SK-N-SH treated with all-trans-retinoic acid at 6 μM for 48 hours (cell line): ENCODE results near the gene IQSEC3.

Experiments
- ATAC-seq: fragments of 200-7000 bp; cut with Tn5 transposase; 3 replicates; pipeline ENCODE4 v1.9.1; 2020; ENCODE audit warnings: mild to moderate bottlenecking, moderate library complexity
- ARNTL ChIP-seq: fragments of 450-650 bp; formaldehyde crosslinking; IDR thresholded peaks from 2 replicates; pipeline ENCODE4 v1.5.0; 2020; ENCODE audit warnings: low read depth, mild to moderate bottlenecking, moderate library complexity, borderline replicate concordance
- BACH2 ChIP-seq: fragments of 250-450 bp; sonication (Bioruptor Pico); IDR thresholded peaks from 2 replicates; pipeline ENCODE4 v1.9.0; 2021; ENCODE audit warnings: mild to moderate bottlenecking, borderline replicate concordance
- CSDC2 ChIP-seq: fragments of 250-450 bp; sonication (Bioruptor Pico); IDR thresholded peaks from 2 replicates; pipeline ENCODE4 v1.5.0; 2020; ENCODE audit warnings: mild to moderate bottlenecking, moderate library complexity
- ESRRG ChIP-seq: fragments of 250-450 bp; sonication (Bioruptor Pico); IDR thresholded peaks from 2 replicates; pipeline ENCODE4 v1.6.1; 2021; ENCODE audit warnings: mild to moderate bottlenecking
- ISL1 ChIP-seq: fragments of 250-450 bp; sonication (Bioruptor Pico); IDR thresholded peaks from 2 replicates; pipeline ENCODE4 v2.1.2; 2022; ENCODE audit warnings: mild to moderate bottlenecking, moderate library complexity
- OSR1 ChIP-seq: fragments of 250-450 bp; sonication (Bioruptor Pico); IDR thresholded peaks from 2 replicates; pipeline ENCODE4 v1.8.0; 2022; ENCODE audit warnings: moderate library complexity, mild to moderate bottlenecking, inconsistent platforms
- PPARA ChIP-seq: fragments of 250-450 bp; sonication (Bioruptor Pico); IDR thresholded peaks from 2 replicates; pipeline ENCODE4 v1.5.0; 2020; ENCODE audit warnings: mild to moderate bottlenecking, borderline replicate concordance
- RARB ChIP-seq: fragments of 250-450 bp; sonication (Bioruptor Pico); IDR thresholded peaks from 2 replicates; pipeline ENCODE4 v1.8.0; 2021; ENCODE audit warnings: mild to moderate bottlenecking, moderate library complexity
- SNAI2 ChIP-seq: fragments of 250-450 bp; sonication (Bioruptor Pico); IDR thresholded peaks from 2 replicates; pipeline ENCODE4 v1.5.0; 2020; ENCODE audit warnings: mild to moderate bottlenecking, moderate library complexity
- TCF4 ChIP-seq: fragments of 250-450 bp; sonication (Bioruptor Pico); IDR thresholded peaks from 2 replicates; pipeline ENCODE4 v1.8.0; 2021; ENCODE audit warnings: mild to moderate bottlenecking, moderate library complexity, borderline replicate concordance
- TOX ChIP-seq: fragments of 250-450 bp; sonication (Bioruptor Pico); IDR thresholded peaks from 2 replicates; pipeline ENCODE4 v1.8.0; 2021; ENCODE audit warnings: mild to moderate bottlenecking, moderate library complexity, borderline replicate concordance
- ZC3H10 ChIP-seq: fragments of 250-450 bp; sonication (Bioruptor Pico); IDR thresholded peaks from 2 replicates; pipeline ENCODE4 v1.5.1; 2021; ENCODE audit warnings: mild to moderate bottlenecking, moderate library complexity
- ZFP30 ChIP-seq: fragments of 450-650 bp; formaldehyde crosslinking; IDR thresholded peaks from 2 replicates; pipeline ENCODE4 v1.5.0; 2022; ENCODE audit warnings: mild to moderate bottlenecking, moderate library complexity
- ZNF565 ChIP-seq: fragments of 450-650 bp; formaldehyde crosslinking; conservative IDR thresholded peaks from 2 replicates; pipeline ENCODE4 v1.5.0; 2020; ENCODE audit warnings: low read depth, mild to moderate bottlenecking, moderate library complexity
- ZNF70 ChIP-seq: fragments of 450-650 bp; formaldehyde crosslinking; IDR thresholded peaks from 2 replicates; pipeline ENCODE4 v1.5.0; 2020; ENCODE audit warnings: mild to moderate bottlenecking, moderate library complexity
- ZNF8 ChIP-seq: fragments of 450-650 bp; formaldehyde crosslinking; IDR thresholded peaks from 2 replicates; pipeline ENCODE4 v1.5.0; 2020; ENCODE audit warnings: mild to moderate bottlenecking, moderate library complexity
- TF ChIP-seq, protein P1 (sequence below): fragments of 250-450 bp; sonication (Bioruptor Pico); IDR thresholded peaks from 2 replicates; pipeline ENCODE4 v1.8.0; 2021; ENCODE audit warnings: low read depth, mild to moderate bottlenecking, moderate library complexity, borderline replicate concordance
- TF ChIP-seq, protein P2 (sequence below): fragments of 250-450 bp; sonication (Bioruptor Pico); IDR thresholded peaks from 2 replicates; pipeline ENCODE4 v1.5.1; 2020; ENCODE audit warnings: low read depth, mild to moderate bottlenecking, moderate library complexity
- TF ChIP-seq, protein P3 (sequence below): fragments of 250-450 bp; sonication (Bioruptor Pico); IDR thresholded peaks from 2 replicates; pipeline ENCODE4 v1.5.1; 2021; ENCODE audit warnings: mild to moderate bottlenecking, moderate library complexity
- TF ChIP-seq, protein P4 (sequence below): fragments of 250-450 bp; sonication (Bioruptor Pico); IDR thresholded peaks from 2 replicates; pipeline ENCODE4 v1.8.0; 2020; ENCODE audit warnings: mild to moderate bottlenecking, moderate library complexity, borderline replicate concordance
- TF ChIP-seq, protein P5 (sequence below): fragments of 250-450 bp; sonication (Bioruptor Pico); IDR thresholded peaks from 2 replicates; pipeline ENCODE4 v1.5.0; 2020; ENCODE audit warnings: mild to moderate bottlenecking, moderate library complexity

IQSEC3 gene

DNA sequence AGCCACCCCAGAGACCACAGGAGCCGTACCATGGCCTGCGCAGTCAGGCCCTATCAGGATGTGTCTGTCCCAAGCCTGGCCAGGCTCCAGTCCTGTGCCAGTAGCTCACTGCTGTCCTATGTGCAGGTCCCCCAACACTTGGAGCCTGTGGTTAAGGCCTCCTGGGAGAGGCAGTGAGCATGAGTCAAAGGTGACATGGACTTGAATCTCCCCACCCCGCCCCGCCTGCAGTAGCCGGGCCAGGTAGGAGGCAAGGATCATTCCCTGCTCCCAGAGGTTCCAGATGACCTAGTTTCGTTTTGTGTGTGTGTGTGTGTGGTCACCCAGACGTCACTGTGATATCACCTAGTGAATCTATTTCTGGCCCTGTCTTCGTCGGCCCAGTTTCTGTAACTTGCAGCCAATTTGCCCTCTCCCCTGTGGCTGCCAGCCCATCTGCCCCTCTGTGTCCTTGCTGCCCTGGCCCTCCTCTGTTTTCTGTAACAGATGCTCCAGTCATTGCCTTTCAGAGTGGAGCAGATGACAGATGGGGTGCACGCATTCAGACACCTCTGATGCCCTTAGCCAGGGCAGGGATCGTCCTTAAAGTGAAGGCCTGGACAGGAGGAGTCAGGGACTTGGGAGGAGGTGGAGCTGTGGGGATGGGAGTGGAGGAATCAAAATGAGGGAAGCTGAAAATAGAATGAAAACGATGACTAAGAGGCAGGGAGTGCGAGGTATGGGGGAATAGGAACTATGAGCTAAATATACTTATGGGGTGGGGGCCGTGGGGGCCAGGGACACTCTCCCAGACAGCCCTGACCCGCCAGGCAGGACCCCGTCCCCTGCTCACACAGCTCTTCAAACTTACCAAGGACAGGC is 110.0 kb downstream of the IQSEC3 start:
- TF ChIP-seq TCF4 (CRISPR knock-in tag) (peak; percentile 21; the same call in 1 of the 2 replicates), RARB (CRISPR knock-in tag) (no peak)
- peak; percentile 82 for ATAC-seq

DNA sequence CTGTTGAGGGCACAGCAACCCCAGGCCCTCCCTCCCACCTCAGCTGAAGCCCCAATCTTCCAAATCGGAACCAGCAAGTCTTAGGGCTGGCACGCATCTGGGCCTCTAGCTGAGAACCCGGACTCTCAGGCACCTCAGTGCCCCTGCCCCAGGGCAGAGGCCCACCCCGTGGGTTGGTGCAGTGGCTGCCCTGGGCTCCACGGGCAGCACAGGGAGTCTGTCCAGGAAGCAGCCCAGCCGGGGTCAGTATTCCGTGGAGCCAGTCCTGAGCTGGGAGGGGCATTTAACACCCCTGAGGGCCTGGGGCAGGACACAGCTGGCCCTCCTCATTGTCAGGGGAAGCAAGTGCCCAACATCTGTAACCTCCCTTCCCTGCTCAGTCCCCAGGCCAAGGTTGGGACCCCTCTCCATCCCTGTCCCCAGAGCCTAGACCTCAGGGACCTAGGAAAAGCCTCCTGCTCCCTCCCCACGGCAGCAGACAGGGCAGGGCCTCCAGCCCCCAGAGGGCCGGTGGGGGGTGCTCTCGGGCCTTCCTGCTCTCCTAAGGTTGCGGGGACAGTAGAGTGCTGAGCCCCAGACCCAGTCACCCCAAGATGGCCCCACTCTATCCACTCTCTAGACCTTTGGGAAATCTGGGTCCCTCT is 110.9 kb downstream of the IQSEC3 start:
- ATAC-seq: no peak; the same call in 2 of the 3 replicates
- TF ChIP-seq ARNTL: no peak
- TF ChIP-seq, protein P1, sequence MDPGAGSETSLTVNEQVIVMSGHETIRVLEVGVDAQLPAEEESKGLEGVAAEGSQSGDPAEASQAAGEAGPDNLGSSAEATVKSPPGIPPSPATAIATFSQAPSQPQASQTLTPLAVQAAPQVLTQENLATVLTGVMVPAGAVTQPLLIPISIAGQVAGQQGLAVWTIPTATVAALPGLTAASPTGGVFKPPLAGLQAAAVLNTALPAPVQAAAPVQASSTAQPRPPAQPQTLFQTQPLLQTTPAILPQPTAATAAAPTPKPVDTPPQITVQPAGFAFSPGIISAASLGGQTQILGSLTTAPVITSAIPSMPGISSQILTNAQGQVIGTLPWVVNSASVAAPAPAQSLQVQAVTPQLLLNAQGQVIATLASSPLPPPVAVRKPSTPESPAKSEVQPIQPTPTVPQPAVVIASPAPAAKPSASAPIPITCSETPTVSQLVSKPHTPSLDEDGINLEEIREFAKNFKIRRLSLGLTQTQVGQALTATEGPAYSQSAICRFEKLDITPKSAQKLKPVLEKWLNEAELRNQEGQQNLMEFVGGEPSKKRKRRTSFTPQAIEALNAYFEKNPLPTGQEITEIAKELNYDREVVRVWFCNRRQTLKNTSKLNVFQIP (CRISPR knock-in tag): no peak
- no peak for TF ChIP-seq ZFP30 (CRISPR knock-in tag)
- no peak for TF ChIP-seq ZNF8 (CRISPR knock-in tag)
- no peak for TF ChIP-seq ZNF70
- no peak for TF ChIP-seq ESRRG (CRISPR knock-in tag)
- no peak for TF ChIP-seq ISL1 (CRISPR knock-in tag)
- no peak for TF ChIP-seq ZC3H10 (CRISPR knock-in tag)
- TF ChIP-seq BACH2 (CRISPR knock-in tag): no peak
- TF ChIP-seq, protein P2, sequence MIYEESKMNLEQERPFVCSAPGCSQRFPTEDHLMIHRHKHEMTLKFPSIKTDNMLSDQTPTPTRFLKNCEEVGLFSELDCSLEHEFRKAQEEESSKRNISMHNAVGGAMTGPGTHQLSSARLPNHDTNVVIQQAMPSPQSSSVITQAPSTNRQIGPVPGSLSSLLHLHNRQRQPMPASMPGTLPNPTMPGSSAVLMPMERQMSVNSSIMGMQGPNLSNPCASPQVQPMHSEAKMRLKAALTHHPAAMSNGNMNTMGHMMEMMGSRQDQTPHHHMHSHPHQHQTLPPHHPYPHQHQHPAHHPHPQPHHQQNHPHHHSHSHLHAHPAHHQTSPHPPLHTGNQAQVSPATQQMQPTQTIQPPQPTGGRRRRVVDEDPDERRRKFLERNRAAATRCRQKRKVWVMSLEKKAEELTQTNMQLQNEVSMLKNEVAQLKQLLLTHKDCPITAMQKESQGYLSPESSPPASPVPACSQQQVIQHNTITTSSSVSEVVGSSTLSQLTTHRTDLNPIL (CRISPR knock-in tag): no peak
- TF ChIP-seq, protein P3, sequence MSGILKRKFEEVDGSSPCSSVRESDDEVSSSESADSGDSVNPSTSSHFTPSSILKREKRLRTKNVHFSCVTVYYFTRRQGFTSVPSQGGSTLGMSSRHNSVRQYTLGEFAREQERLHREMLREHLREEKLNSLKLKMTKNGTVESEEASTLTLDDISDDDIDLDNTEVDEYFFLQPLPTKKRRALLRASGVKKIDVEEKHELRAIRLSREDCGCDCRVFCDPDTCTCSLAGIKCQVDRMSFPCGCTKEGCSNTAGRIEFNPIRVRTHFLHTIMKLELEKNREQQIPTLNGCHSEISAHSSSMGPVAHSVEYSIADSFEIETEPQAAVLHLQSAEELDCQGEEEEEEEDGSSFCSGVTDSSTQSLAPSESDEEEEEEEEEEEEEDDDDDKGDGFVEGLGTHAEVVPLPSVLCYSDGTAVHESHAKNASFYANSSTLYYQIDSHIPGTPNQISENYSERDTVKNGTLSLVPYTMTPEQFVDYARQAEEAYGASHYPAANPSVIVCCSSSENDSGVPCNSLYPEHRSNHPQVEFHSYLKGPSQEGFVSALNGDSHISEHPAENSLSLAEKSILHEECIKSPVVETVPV (CRISPR knock-in tag): no peak
- no peak for TF ChIP-seq PPARA (CRISPR knock-in tag)
- no peak for TF ChIP-seq CSDC2

DNA sequence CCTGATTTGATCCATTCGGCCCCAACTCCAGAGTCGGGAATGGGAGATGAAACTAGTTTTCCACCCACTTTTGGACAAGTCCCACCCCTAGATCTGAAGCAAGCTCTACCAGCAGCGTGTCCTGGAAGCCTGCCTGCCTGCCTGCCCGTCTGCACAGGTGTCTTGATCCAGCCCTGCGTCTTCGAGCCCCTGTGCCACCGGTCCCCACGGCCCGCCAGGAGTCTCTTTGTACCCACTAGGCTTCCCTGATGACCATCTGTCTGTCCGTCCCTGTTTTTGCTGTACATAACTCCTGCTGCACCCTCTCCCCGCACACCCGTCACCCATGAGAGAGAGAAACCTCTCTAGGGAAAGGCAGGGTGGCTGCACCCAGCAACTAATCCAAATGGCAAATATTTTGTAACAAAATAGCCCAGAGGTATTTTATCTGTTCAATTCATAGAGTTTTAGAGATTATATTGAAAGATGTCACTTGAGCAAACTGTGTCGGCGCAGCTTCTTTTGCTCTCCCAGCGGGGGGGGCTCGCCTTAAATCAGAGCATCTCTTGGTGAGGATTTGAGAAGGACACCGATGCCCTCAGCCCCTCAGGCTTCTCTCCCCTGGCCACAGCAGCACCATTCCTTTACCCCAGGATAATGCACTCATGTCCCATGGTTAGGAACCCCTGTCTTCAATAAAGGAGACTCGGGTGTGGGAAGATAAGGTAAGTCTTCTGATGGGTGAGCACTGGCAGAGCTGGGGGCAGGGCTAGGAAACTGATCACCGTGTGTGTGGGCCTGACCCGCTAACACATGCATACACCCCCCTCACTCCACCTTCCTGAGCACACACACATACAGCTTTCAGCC is 111.6 kb downstream of the IQSEC3 start:
- no peak for TF ChIP-seq BACH2 (CRISPR knock-in tag)
- TF ChIP-seq, protein P4, sequence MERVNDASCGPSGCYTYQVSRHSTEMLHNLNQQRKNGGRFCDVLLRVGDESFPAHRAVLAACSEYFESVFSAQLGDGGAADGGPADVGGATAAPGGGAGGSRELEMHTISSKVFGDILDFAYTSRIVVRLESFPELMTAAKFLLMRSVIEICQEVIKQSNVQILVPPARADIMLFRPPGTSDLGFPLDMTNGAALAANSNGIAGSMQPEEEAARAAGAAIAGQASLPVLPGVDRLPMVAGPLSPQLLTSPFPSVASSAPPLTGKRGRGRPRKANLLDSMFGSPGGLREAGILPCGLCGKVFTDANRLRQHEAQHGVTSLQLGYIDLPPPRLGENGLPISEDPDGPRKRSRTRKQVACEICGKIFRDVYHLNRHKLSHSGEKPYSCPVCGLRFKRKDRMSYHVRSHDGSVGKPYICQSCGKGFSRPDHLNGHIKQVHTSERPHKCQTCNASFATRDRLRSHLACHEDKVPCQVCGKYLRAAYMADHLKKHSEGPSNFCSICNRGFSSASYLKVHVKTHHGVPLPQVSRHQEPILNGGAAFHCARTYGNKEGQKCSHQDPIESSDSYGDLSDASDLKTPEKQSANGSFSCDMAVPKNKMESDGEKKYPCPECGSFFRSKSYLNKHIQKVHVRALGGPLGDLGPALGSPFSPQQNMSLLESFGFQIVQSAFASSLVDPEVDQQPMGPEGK: no peak
- TF ChIP-seq, protein P2 (CRISPR knock-in tag): no peak
- no peak for TF ChIP-seq CSDC2
- no peak for TF ChIP-seq TOX (CRISPR knock-in tag)
- no peak for TF ChIP-seq PPARA (CRISPR knock-in tag)
- TF ChIP-seq ZNF70: no peak
- TF ChIP-seq, protein P1 (CRISPR knock-in tag): no peak
- no peak for TF ChIP-seq TCF4 (CRISPR knock-in tag)
- no peak for TF ChIP-seq SNAI2
- no peak for TF ChIP-seq OSR1 (CRISPR knock-in tag)
- TF ChIP-seq ZFP30 (CRISPR knock-in tag): no peak
- TF ChIP-seq ZC3H10 (CRISPR knock-in tag): no peak
- no peak for TF ChIP-seq ISL1 (CRISPR knock-in tag)
- TF ChIP-seq, protein P5, sequence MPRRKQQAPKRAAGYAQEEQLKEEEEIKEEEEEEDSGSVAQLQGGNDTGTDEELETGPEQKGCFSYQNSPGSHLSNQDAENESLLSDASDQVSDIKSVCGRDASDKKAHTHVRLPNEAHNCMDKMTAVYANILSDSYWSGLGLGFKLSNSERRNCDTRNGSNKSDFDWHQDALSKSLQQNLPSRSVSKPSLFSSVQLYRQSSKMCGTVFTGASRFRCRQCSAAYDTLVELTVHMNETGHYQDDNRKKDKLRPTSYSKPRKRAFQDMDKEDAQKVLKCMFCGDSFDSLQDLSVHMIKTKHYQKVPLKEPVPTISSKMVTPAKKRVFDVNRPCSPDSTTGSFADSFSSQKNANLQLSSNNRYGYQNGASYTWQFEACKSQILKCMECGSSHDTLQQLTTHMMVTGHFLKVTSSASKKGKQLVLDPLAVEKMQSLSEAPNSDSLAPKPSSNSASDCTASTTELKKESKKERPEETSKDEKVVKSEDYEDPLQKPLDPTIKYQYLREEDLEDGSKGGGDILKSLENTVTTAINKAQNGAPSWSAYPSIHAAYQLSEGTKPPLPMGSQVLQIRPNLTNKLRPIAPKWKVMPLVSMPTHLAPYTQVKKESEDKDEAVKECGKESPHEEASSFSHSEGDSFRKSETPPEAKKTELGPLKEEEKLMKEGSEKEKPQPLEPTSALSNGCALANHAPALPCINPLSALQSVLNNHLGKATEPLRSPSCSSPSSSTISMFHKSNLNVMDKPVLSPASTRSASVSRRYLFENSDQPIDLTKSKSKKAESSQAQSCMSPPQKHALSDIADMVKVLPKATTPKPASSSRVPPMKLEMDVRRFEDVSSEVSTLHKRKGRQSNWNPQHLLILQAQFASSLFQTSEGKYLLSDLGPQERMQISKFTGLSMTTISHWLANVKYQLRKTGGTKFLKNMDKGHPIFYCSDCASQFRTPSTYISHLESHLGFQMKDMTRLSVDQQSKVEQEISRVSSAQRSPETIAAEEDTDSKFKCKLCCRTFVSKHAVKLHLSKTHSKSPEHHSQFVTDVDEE: no peak
- no peak for TF ChIP-seq ARNTL
- TF ChIP-seq RARB (CRISPR knock-in tag): no peak
- TF ChIP-seq ZNF565 (CRISPR knock-in tag): no peak
- no peak for ATAC-seq
